ENCODE data around the gene C12orf43.

GRCh38 chr12:120997448-120997847 lies 18.8 kb downstream of the C12orf43 start:
- TF ChIP-seq CTCF (IDR thresholded peaks at IDR 0.05; ENCODE audit: poor library complexity, severe bottlenecking), result no peak
- TF ChIP-seq POLR2AphosphoS5 (IDR thresholded peaks at IDR 0.05), result no peak
